GM12878 (cell line): Measurements from ENCODE around the gene PTH2R.

Source experiments
- MAX ChIP-seq: IDR thresholded peaks from 2 replicates; pipeline ENCODE4 v1.6.1; 2012; ENCODE audit warnings: low read depth, low read length, improper control_type of control experiment
- TCF12 ChIP-seq: IDR thresholded peaks from 2 replicates; pipeline ENCODE4 v1.6.1; 2011; ENCODE audit warnings: low read depth, mild to moderate bottlenecking, low read length
- ZNF274 ChIP-seq: IDR thresholded peaks from one replicate; pipeline ENCODE4 v1.8.0; 2011; ENCODE audit not compliant: insufficient read length, insufficient read depth
- TF ChIP-seq, protein P1 (sequence below): fragments of 450-650 bp; IDR thresholded peaks from 2 replicates; pipeline ENCODE4 v1.6.1; 2014; ENCODE audit warnings: mild to moderate bottlenecking
- TF ChIP-seq, protein P2 (sequence below), 3 experiments: IDR thresholded peaks in 2 of 3; conservative IDR thresholded peaks in 1 of 3; 2 replicates each; pipeline ENCODE4 v1.5.1; 2011; ENCODE audit warnings: low read depth in 3 of 3, low read length in 3 of 3, mild to moderate bottlenecking in 3 of 3, control low read depth in 2 of 3, moderate library complexity in 2 of 3, inconsistent platforms in 1 of 3, mixed read lengths in 1 of 3; ENCODE audit not compliant: control insufficient read depth in 2 of 3, insufficient read depth in 1 of 3; ENCODE audit errors: extremely low read depth in 1 of 3

GRCh38 chr2:208477741-208478140, 71.1 kb downstream of the PTH2R start:
- no peak for TF ChIP-seq MAX
- TF ChIP-seq, protein P1, sequence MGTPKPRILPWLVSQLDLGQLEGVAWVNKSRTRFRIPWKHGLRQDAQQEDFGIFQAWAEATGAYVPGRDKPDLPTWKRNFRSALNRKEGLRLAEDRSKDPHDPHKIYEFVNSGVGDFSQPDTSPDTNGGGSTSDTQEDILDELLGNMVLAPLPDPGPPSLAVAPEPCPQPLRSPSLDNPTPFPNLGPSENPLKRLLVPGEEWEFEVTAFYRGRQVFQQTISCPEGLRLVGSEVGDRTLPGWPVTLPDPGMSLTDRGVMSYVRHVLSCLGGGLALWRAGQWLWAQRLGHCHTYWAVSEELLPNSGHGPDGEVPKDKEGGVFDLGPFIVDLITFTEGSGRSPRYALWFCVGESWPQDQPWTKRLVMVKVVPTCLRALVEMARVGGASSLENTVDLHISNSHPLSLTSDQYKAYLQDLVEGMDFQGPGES, result no peak
- no peak for TF ChIP-seq ZNF274
- TF ChIP-seq, protein P2, sequence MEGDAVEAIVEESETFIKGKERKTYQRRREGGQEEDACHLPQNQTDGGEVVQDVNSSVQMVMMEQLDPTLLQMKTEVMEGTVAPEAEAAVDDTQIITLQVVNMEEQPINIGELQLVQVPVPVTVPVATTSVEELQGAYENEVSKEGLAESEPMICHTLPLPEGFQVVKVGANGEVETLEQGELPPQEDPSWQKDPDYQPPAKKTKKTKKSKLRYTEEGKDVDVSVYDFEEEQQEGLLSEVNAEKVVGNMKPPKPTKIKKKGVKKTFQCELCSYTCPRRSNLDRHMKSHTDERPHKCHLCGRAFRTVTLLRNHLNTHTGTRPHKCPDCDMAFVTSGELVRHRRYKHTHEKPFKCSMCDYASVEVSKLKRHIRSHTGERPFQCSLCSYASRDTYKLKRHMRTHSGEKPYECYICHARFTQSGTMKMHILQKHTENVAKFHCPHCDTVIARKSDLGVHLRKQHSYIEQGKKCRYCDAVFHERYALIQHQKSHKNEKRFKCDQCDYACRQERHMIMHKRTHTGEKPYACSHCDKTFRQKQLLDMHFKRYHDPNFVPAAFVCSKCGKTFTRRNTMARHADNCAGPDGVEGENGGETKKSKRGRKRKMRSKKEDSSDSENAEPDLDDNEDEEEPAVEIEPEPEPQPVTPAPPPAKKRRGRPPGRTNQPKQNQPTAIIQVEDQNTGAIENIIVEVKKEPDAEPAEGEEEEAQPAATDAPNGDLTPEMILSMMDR (IDR thresholded peaks at IDR 0.05 in 2 of 3, conservative IDR thresholded peaks at IDR 0.05 in 1 of 3; ENCODE audit: control insufficient read depth in 2 of 3, extremely low read depth in 1 of 3, insufficient read depth in 1 of 3, low read depth in 3 of 3, low read length in 3 of 3), result no peak
- no peak for TF ChIP-seq TCF12
